ENCODE measurements around the gene SNX5.
A peak's percentile ranks its signal among the peaks of the same experiment; 100 is the strongest.

The SNX5 gene

GRCh38 chr20:17912916-17913315 lies 55.7 kb downstream of the SNX5 start:
- DNase-seq: no peak

GRCh38 chr20:17911927-17912326 lies 56.7 kb downstream of the SNX5 start:
- DNase-seq: no peak

GRCh38 chr20:17910828-17911294 lies 57.7 kb downstream of the SNX5 start:
- DNase-seq: peak; percentile 65

- no peak for DNase-seq
These were observed 58.7 kb downstream of the SNX5 start for GRCh38 chr20:17909869-17910321.

GRCh38 chr20:17905544-17905943 lies 63.0 kb downstream of the SNX5 start:
- no peak for DNase-seq

GRCh38 chr20:17904027-17904426 lies 64.6 kb downstream of the SNX5 start:
- no peak for DNase-seq

- DNase-seq: no peak
These were observed 66.0 kb downstream of the SNX5 start for GRCh38 chr20:17902531-17903083.

GRCh38 chr20:17901971-17902370 lies 66.6 kb downstream of the SNX5 start:
- no peak for DNase-seq

GRCh38 chr20:17898548-17898994 lies 70.0 kb downstream of the SNX5 start:
- DNase-seq: peak; percentile 76

GRCh38 chr20:17897566-17898307 lies 70.9 kb downstream of the SNX5 start:
- DNase-seq: no peak

- no peak for DNase-seq
These were observed 71.7 kb downstream of the SNX5 start for GRCh38 chr20:17896771-17897369.

GRCh38 chr20:17896193-17896723 lies 72.3 kb downstream of the SNX5 start:
- no peak for DNase-seq

GRCh38 chr20:17895641-17896171 lies 72.9 kb downstream of the SNX5 start:
- DNase-seq: peak; percentile 87

GRCh38 chr20:17893445-17893844 lies 75.1 kb downstream of the SNX5 start:
- no peak for DNase-seq

GRCh38 chr20:17892189-17892938 lies 76.2 kb downstream of the SNX5 start:
- no peak for DNase-seq
